Activated naive CD8-positive, alpha-beta T cell treated with anti-CD3 and anti-CD28 coated beads, Interleukin-2, amount 50 U/mL, for 24 hours (primary cell): ENCODE measurements around the gene TLE6.
"Not testable (repeated sequence)": the region's sequence is repeated elsewhere in the genome, so short reads cannot be mapped to it uniquely, and the experiment has no call there.

Source experiments
- ATAC-seq: fragments of 150-1000 bp; cut with Tn5 transposase; one replicate; pipeline ENCODE4 v1.10.0; 2021
- DNase-seq: peaks from one replicate; pipeline ENCODE4 v3.0.0; 2021
- H3K27ac Mint-ChIP-seq: one replicate; pipeline ENCODE4 v1.8.0; 2021; ENCODE audit warnings: mild to moderate bottlenecking, mixed read lengths
- H3K27me3 Mint-ChIP-seq: one replicate; pipeline ENCODE4 v1.8.0; 2021; ENCODE audit warnings: mixed read lengths
- H3K36me3 Mint-ChIP-seq: one replicate; pipeline ENCODE4 v1.8.0; 2021; ENCODE audit warnings: low read depth, mixed read lengths
- H3K4me1 Mint-ChIP-seq: one replicate; pipeline ENCODE4 v1.8.0; 2021; ENCODE audit warnings: mixed read lengths
- H3K4me3 Mint-ChIP-seq: one replicate; pipeline ENCODE4 v1.8.0; 2021; ENCODE audit warnings: mild to moderate bottlenecking, moderate library complexity, mixed read lengths
- H3K9me3 Mint-ChIP-seq: one replicate; pipeline ENCODE4 v1.8.0; 2021; ENCODE audit warnings: mixed read lengths

The TLE6 gene

GRCh38 chr19:2977001-2977745, at the start of gene TLE6:
Gene TLE6 (plus strand): TSS chr19:2977564. CDS start chr19:2978234, 670 bp downstream.
- ATAC-seq (peak; percentile 97), DNase-seq (peak; percentile 94)
- Mint-ChIP-seq H3K27ac (peak within 1 kb of the TSS; percentile 64), H3K9me3 (no peaks in the 10 kb centered on the region), H3K4me1 (peaks cover 24% of the 10 kb centered on the region), H3K27me3 (peaks cover 11% of the 10 kb centered on the region), H3K36me3 (no peaks in the 10 kb centered on the region), H3K4me3 (peak within 1 kb of the TSS; percentile 83)

- Mint-ChIP-seq H3K36me3 (peaks cover 66% of the 10 kb centered on the region), H3K4me3 (no peak overlapping the region), H3K27ac (no peak overlapping the region), H3K9me3 (peaks cover 28% of the 10 kb centered on the region), H3K4me1 (no peaks in the 10 kb centered on the region), H3K27me3 (no peaks in the 10 kb centered on the region)
- DNase-seq: no peak
- ATAC-seq: no peak
Observed at GRCh38 chr19:2933490-2933910, 43.9 kb upstream of the TLE6 start.

- not testable (repeated sequence) for ATAC-seq, H3K27me3 Mint-ChIP-seq, H3K4me3 Mint-ChIP-seq, H3K27ac Mint-ChIP-seq, DNase-seq, H3K4me1 Mint-ChIP-seq
- Mint-ChIP-seq H3K9me3 (peaks cover 23% of the 10 kb centered on the region), H3K36me3 (peaks cover 64% of the 10 kb centered on the region)
Observed at GRCh38 chr19:2935863-2936262, 41.5 kb upstream of the TLE6 start.

GRCh38 chr19:2942928-2943640, 34.3 kb upstream of the TLE6 start:
- Mint-ChIP-seq H3K4me1 (peaks cover 13% of the 10 kb centered on the region), H3K27me3 (no peaks in the 10 kb centered on the region), H3K4me3 (peak overlapping the region; percentile 91), H3K27ac (no peak overlapping the region), H3K9me3 (no peaks in the 10 kb centered on the region), H3K36me3 (peaks cover 5% of the 10 kb centered on the region)
- DNase-seq (no peak), ATAC-seq (no peak)

GRCh38 chr19:2944403-2944774, 33.0 kb upstream of the TLE6 start:
- Mint-ChIP-seq H3K9me3 (no peaks in the 10 kb centered on the region), H3K4me1 (peaks cover 20% of the 10 kb centered on the region), H3K27ac (no peak overlapping the region), H3K36me3 (peaks cover 6% of the 10 kb centered on the region), H3K27me3 (no peaks in the 10 kb centered on the region), H3K4me3 (peak overlapping the region; percentile 91)
- ATAC-seq (no peak), DNase-seq (no peak)

GRCh38 chr19:2944775-2945574, 32.4 kb upstream of the TLE6 start, which contains the start of gene ZNF77:
Gene ZNF77 (minus strand): TSS chr19:2944971. CDS start chr19:2944840, 131 bp downstream.
- H3K27me3 Mint-ChIP-seq: no peaks in the 10 kb centered on the region
- peak; percentile 98 for DNase-seq
- H3K27ac Mint-ChIP-seq: peak within 1 kb of the TSS; percentile 96
- peak within 1 kb of the TSS; percentile 91 for H3K4me3 Mint-ChIP-seq
- ATAC-seq: peak; percentile 99
- H3K4me1 Mint-ChIP-seq: peaks cover 26% of the 10 kb centered on the region
- H3K9me3 Mint-ChIP-seq: no peaks in the 10 kb centered on the region
- H3K36me3 Mint-ChIP-seq: peaks cover 7% of the 10 kb centered on the region

GRCh38 chr19:2945575-2946184, 31.7 kb upstream of the TLE6 start:
- Mint-ChIP-seq H3K36me3 (peaks cover 7% of the 10 kb centered on the region), H3K27ac (peak overlapping the region; percentile 96), H3K9me3 (no peaks in the 10 kb centered on the region), H3K27me3 (no peaks in the 10 kb centered on the region), H3K4me3 (peak overlapping the region; percentile 91), H3K4me1 (peaks cover 31% of the 10 kb centered on the region)
- ATAC-seq: no peak
- DNase-seq: no peak

GRCh38 chr19:2949939-2950285, 27.5 kb upstream of the TLE6 start:
- DNase-seq (peak; percentile 15), ATAC-seq (peak; percentile 2)
- Mint-ChIP-seq H3K36me3 (peaks cover 7% of the 10 kb centered on the region), H3K4me1 (peaks cover 31% of the 10 kb centered on the region), H3K4me3 (peak overlapping the region; percentile 93), H3K27me3 (no peaks in the 10 kb centered on the region), H3K27ac (peak overlapping the region; percentile 94), H3K9me3 (no peaks in the 10 kb centered on the region)

- Mint-ChIP-seq H3K4me1 (peaks cover 27% of the 10 kb centered on the region), H3K36me3 (peaks cover 7% of the 10 kb centered on the region), H3K27me3 (no peaks in the 10 kb centered on the region), H3K9me3 (no peaks in the 10 kb centered on the region), H3K27ac (peak overlapping the region; percentile 94), H3K4me3 (peak overlapping the region; percentile 93)
- ATAC-seq: peak; percentile 99
- peak; percentile 100 for DNase-seq
Observed at GRCh38 chr19:2950286-2951124, 26.9 kb upstream of the TLE6 start.

- peaks cover 22% of the 10 kb centered on the region for H3K4me1 Mint-ChIP-seq
- H3K36me3 Mint-ChIP-seq: peaks cover 5% of the 10 kb centered on the region
- no peak overlapping the region for H3K4me3 Mint-ChIP-seq
- no peak overlapping the region for H3K27ac Mint-ChIP-seq
- ATAC-seq (no peak), DNase-seq (no peak)
- H3K27me3 Mint-ChIP-seq: no peaks in the 10 kb centered on the region
- H3K9me3 Mint-ChIP-seq: no peaks in the 10 kb centered on the region
Observed at GRCh38 chr19:2952953-2953481, 24.3 kb upstream of the TLE6 start.

- no peak for DNase-seq
- Mint-ChIP-seq H3K4me3 (no peak overlapping the region), H3K36me3 (no peaks in the 10 kb centered on the region), H3K4me1 (peaks cover 3% of the 10 kb centered on the region), H3K9me3 (no peaks in the 10 kb centered on the region), H3K27me3 (no peaks in the 10 kb centered on the region), H3K27ac (no peak overlapping the region)
- no peak for ATAC-seq
Observed at GRCh38 chr19:2957160-2957559, 20.2 kb upstream of the TLE6 start.

GRCh38 chr19:2960120-2960519, 17.2 kb upstream of the TLE6 start:
- no peak for DNase-seq
- H3K4me3 Mint-ChIP-seq: no peak overlapping the region
- peaks cover 4% of the 10 kb centered on the region for H3K4me1 Mint-ChIP-seq

GRCh38 chr19:2962018-2962670, 15.2 kb upstream of the TLE6 start:
- DNase-seq: peak; percentile 31
- no peaks in the 10 kb centered on the region for H3K36me3 Mint-ChIP-seq
- ATAC-seq: peak; percentile 15
- peak overlapping the region; percentile 46 for H3K27ac Mint-ChIP-seq
- H3K4me1 Mint-ChIP-seq: peaks cover 4% of the 10 kb centered on the region
- H3K9me3 Mint-ChIP-seq: no peaks in the 10 kb centered on the region
- H3K27me3 Mint-ChIP-seq: no peaks in the 10 kb centered on the region
- H3K4me3 Mint-ChIP-seq: no peak overlapping the region

More at GRCh38 chr19:2960120-2960519, 17.2 kb upstream of the TLE6 start:
- Mint-ChIP-seq H3K27me3 (no peaks in the 10 kb centered on the region), H3K27ac (no peak overlapping the region), H3K36me3 (no peaks in the 10 kb centered on the region), H3K9me3 (no peaks in the 10 kb centered on the region)
- ATAC-seq: no peak
